ENCODE measurements around the gene LASP1. TPM values are rescaled to one million over a fixed set of nuclear protein-coding genes. Genes with fewer than 3 reads are reported as not detected.
A peak's percentile ranks its signal among the peaks of the same experiment; 100 is the strongest.

LASP1 gene
- total and polyA plus RNA-seq, 2 experiments from 2014 or later, result 198 to 250 TPM

DNA sequence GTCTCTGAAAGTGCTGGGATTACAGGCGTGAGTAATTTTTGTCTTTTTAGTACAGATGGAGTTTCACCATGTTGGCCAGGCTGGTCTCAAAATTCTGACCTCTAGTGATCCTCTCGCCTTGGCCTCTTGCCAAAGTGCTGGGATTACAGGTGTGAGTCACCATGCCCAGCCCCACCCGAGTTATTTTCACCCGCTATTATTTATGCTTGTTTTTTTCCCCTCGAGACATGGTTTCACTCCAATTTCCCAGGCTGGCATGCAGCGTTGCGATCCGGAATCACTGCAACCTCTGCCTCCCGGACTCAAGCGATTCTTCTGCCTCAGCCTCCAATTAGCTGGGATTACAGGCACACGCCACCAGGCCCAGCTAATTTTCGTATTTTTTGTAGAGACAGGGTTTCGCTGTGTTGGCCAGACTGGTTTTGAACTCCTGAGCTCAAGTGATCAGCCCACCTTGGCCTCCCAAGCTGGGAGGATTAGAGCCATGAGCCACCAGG is 25.5 kb upstream of the LASP1 start:
- Histone ChIP-seq H4K20me1 (ENCODE audit: insufficient read depth) (no peaks in the 10 kb centered on the region), H3K4me3 (no peak overlapping the region), H2AFZ (no peak overlapping the region), H3K27ac (no peak overlapping the region), H3K9ac (no peak overlapping the region), H3K4me2 (ENCODE audit: unreplicated experiment) (no peak overlapping the region), H3K36me3 (ENCODE audit: low read depth) (peaks cover 29% of the 10 kb centered on the region), H3K9me3 (ENCODE audit: low read depth) (no peaks in the 10 kb centered on the region), H3K79me2 (ENCODE audit: insufficient read depth) (peaks cover 9% of the 10 kb centered on the region; the same call in 1 of the 2 replicates), H3K9me2 (ENCODE audit: insufficient read depth) (no peaks in the 10 kb centered on the region), H3K4me1 (ENCODE audit: insufficient read depth) (no peaks in the 10 kb centered on the region), H3F3A (ENCODE audit: insufficient read depth) (peaks cover 40% of the 10 kb centered on the region), H3K27me3 (replicated peaks; ENCODE audit: insufficient read depth) (no peaks in the 10 kb centered on the region)
- in situ Hi-C loops (cut with MboI), result no loop called here
- DNase-seq, result peak; percentile 37
- WGBS, 2 experiments (ENCODE audit: low coverage in 1 of 2, low lambda C conversion rate in 2 of 2, missing lambda C conversion rate in 2 of 2), result 63 to 68% methylated on average over 13 of the region's 13 CpGs
- TF ChIP-seq EZH2phosphoT487 (IDR thresholded peaks at IDR 0.05; ENCODE audit: insufficient read depth, low read depth), result no peak
- TF ChIP-seq EZH2 (IDR thresholded peaks at IDR 0.05; ENCODE audit: insufficient read depth, poor library complexity, severe bottlenecking), result no peak

DNA sequence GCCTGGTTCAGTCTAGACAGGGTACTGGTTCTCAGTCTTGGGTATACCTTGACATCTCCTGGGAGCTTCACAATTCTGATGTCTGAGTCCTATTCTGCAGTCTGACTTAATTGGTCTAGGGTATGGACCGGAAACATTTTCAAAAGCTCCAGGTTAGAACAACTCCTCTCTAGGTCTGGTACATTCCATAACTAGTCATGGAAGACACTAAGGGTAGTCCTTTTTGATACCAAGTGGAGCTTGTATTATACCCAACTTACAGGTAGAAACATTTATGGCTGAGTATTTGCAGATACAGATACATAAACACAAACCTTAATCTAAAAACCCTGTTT is 21.3 kb upstream of the LASP1 start:
- Histone ChIP-seq H3K79me2 (ENCODE audit: insufficient read depth) (peaks cover 51% of the 10 kb centered on the region), H3K4me2 (ENCODE audit: unreplicated experiment) (no peak overlapping the region), H3K9me3 (ENCODE audit: low read depth) (no peaks in the 10 kb centered on the region), H2AFZ (no peak overlapping the region), H3F3A (ENCODE audit: insufficient read depth) (peaks cover 81% of the 10 kb centered on the region), H3K9ac (no peak overlapping the region), H3K4me1 (ENCODE audit: insufficient read depth) (peaks cover 19% of the 10 kb centered on the region), H4K20me1 (ENCODE audit: insufficient read depth) (peaks cover 19% of the 10 kb centered on the region), H3K36me3 (ENCODE audit: low read depth) (peaks cover 66% of the 10 kb centered on the region), H3K27ac (no peak overlapping the region), H3K9me2 (ENCODE audit: insufficient read depth) (no peaks in the 10 kb centered on the region), H3K4me3 (no peak overlapping the region), H3K27me3 (replicated peaks; ENCODE audit: insufficient read depth) (no peaks in the 10 kb centered on the region)
- TF ChIP-seq EZH2 (IDR thresholded peaks at IDR 0.05; ENCODE audit: insufficient read depth, poor library complexity, severe bottlenecking) (no peak), EZH2phosphoT487 (IDR thresholded peaks at IDR 0.05; ENCODE audit: insufficient read depth, low read depth) (no peak)
- in situ Hi-C loops (cut with MboI), result no loop called here
- DNase-seq, result no peak
- 100% methylated on average over 1 of the region's 1 CpG for WGBS, 2 experiments (ENCODE audit: low coverage in 1 of 2, low lambda C conversion rate in 2 of 2, missing lambda C conversion rate in 2 of 2)

DNA sequence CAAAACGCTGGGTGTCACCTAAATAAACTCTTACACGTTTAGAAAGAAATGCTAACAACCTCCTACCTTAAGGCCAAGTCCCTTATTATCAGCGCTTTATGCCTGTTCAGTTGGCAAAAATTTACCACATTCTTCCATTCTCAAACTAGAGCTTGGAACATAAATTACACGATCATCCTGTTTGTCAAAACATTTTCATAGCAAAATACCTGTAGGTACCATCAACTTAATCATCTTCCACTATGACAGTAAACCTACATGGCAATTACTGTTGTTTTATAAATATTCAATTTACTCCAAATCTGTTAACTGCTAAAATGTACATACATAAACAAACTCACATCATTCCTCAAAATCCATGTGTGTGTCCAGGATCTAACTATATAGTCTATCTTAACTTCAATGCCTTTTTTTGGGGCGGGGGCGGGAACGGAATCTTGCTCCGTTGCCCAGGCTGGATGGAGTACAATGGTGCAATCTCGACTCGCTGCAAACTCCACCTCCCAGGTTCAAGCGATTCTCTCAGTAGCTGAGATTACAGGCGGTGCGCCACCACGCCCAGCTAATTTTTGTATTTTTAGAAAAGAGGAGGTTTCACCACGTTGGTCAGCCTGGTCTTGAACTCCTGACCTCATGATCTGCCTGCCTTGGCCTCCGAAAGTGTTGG is 20.8 kb upstream of the LASP1 start:
- no peaks in the 10 kb centered on the region for H3K27me3 ChIP-seq (replicated peaks; ENCODE audit: insufficient read depth)
- H3K9ac ChIP-seq, result no peak overlapping the region
- H3K79me2 ChIP-seq (ENCODE audit: insufficient read depth), result peaks cover 52% of the 10 kb centered on the region
- DNase-seq, result no peak
- H3K9me3 ChIP-seq (ENCODE audit: low read depth), result no peaks in the 10 kb centered on the region
- H3K27ac ChIP-seq, result no peak overlapping the region
- no peaks in the 10 kb centered on the region for H3K9me2 ChIP-seq (ENCODE audit: insufficient read depth)
- no peak overlapping the region for H3K4me3 ChIP-seq
- no peak overlapping the region for H2AFZ ChIP-seq
- 73 to 76% methylated on average over 15 to 16 of the region's 16 CpGs for WGBS, 2 experiments (ENCODE audit: low coverage in 1 of 2, low lambda C conversion rate in 2 of 2, missing lambda C conversion rate in 2 of 2)
- in situ Hi-C loops (cut with MboI), result no loop called here
- H3K4me2 ChIP-seq (ENCODE audit: unreplicated experiment), result no peak overlapping the region
- H3F3A ChIP-seq (ENCODE audit: insufficient read depth), result peaks cover 83% of the 10 kb centered on the region
- H4K20me1 ChIP-seq (ENCODE audit: insufficient read depth), result peaks cover 19% of the 10 kb centered on the region
- peaks cover 19% of the 10 kb centered on the region for H3K4me1 ChIP-seq (ENCODE audit: insufficient read depth)
- TF ChIP-seq EZH2 (IDR thresholded peaks at IDR 0.05; ENCODE audit: insufficient read depth, poor library complexity, severe bottlenecking), result no peak
- no peak for TF ChIP-seq EZH2phosphoT487 (IDR thresholded peaks at IDR 0.05; ENCODE audit: insufficient read depth, low read depth)
- peaks cover 66% of the 10 kb centered on the region for H3K36me3 ChIP-seq (ENCODE audit: low read depth)

DNA sequence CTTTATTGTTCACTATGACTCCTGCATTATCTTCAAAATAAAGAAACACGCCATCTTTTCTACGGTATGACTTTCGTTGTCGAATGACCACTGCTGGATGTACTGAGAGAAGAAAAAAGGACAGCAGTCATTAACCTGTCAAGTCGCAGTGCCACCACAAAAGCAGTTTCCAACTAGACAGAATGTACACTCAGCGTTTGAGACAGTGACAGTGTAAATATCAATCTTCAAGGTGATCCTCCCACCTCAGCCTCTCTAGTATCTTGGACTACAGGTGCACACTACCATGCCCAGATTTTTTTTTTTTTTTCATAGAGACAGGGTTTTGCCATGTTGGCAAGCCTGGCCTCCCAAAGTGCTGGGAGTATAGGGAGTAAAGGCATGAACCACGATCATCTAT is 19.5 kb upstream of the LASP1 start:
- Histone ChIP-seq H3F3A (ENCODE audit: insufficient read depth) (peaks cover 90% of the 10 kb centered on the region), H3K4me3 (peak overlapping the region; percentile 98), H3K9ac (peak overlapping the region; percentile 95; the same call in 1 of the 2 replicates), H3K27me3 (replicated peaks; ENCODE audit: insufficient read depth) (no peaks in the 10 kb centered on the region), H3K9me2 (ENCODE audit: insufficient read depth) (no peaks in the 10 kb centered on the region), H3K79me2 (ENCODE audit: insufficient read depth) (peaks cover 52% of the 10 kb centered on the region), H2AFZ (no peak overlapping the region), H4K20me1 (ENCODE audit: insufficient read depth) (peaks cover 19% of the 10 kb centered on the region), H3K4me2 (ENCODE audit: unreplicated experiment) (no peak overlapping the region), H3K4me1 (ENCODE audit: insufficient read depth) (peaks cover 22% of the 10 kb centered on the region), H3K9me3 (ENCODE audit: low read depth) (no peaks in the 10 kb centered on the region), H3K27ac (no peak overlapping the region), H3K36me3 (ENCODE audit: low read depth) (peaks cover 66% of the 10 kb centered on the region)
- WGBS, 2 experiments (ENCODE audit: low coverage in 1 of 2, low lambda C conversion rate in 2 of 2, missing lambda C conversion rate in 2 of 2), result 87 to 90% methylated on average over 7 of the region's 7 CpGs
- TF ChIP-seq EZH2 (IDR thresholded peaks at IDR 0.05; ENCODE audit: insufficient read depth, poor library complexity, severe bottlenecking) (no peak), EZH2phosphoT487 (IDR thresholded peaks at IDR 0.05; ENCODE audit: insufficient read depth, low read depth) (no peak)
- DNase-seq, result no peak
- in situ Hi-C loops (cut with MboI), result no loop called here

Measured in GM23248 (cell line).